ENCODE results near the gene PLXNA1.

The PLXNA1 gene

GRCh38 chr3:126996905-126997304 lies 14.0 kb downstream of the PLXNA1 start:
- no peak overlapping the region for H3K27ac ChIP-seq (ENCODE audit: poor library complexity, severe bottlenecking)
- DNase-seq (ENCODE audit: low spot score): no peak
- H3K4me3 ChIP-seq (ENCODE audit: severe bottlenecking): no peak overlapping the region
- H3K36me3 ChIP-seq (ENCODE audit: low read depth): peaks cover 31% of the 10 kb centered on the region
- TF ChIP-seq CTCF (IDR thresholded peaks at IDR 0.05; ENCODE audit: poor library complexity, severe bottlenecking): no peak
- ATAC-seq (ENCODE audit: low read depth): no peak
- peaks cover 10% of the 10 kb centered on the region for H3K4me1 ChIP-seq (ENCODE audit: insufficient read depth, poor library complexity, severe bottlenecking)
- H3K27me3 ChIP-seq (ENCODE audit: insufficient read depth, poor library complexity, severe bottlenecking): no peaks in the 10 kb centered on the region
- no peaks in the 10 kb centered on the region for H3K9me3 ChIP-seq (ENCODE audit: severe bottlenecking)

- TF ChIP-seq CTCF (IDR thresholded peaks at IDR 0.05; ENCODE audit: poor library complexity, severe bottlenecking): no peak
- ATAC-seq (ENCODE audit: low read depth) (no peak), DNase-seq (ENCODE audit: low spot score) (no peak)
- H3K27ac ChIP-seq (ENCODE audit: poor library complexity, severe bottlenecking): peak overlapping the region; percentile 14
- H3K9me3 ChIP-seq (ENCODE audit: severe bottlenecking): no peaks in the 10 kb centered on the region
- H3K27me3 ChIP-seq (ENCODE audit: insufficient read depth, poor library complexity, severe bottlenecking): no peaks in the 10 kb centered on the region
- peaks cover 16% of the 10 kb centered on the region for H3K4me1 ChIP-seq (ENCODE audit: insufficient read depth, poor library complexity, severe bottlenecking)
- no peak overlapping the region for H3K4me3 ChIP-seq (ENCODE audit: severe bottlenecking)
- H3K36me3 ChIP-seq (ENCODE audit: low read depth): peaks cover 31% of the 10 kb centered on the region
Observed at GRCh38 chr3:126997455-126998038, 14.6 kb downstream of the PLXNA1 start.

- ATAC-seq (ENCODE audit: low read depth): no peak
- peak overlapping the region; percentile 14 for H3K27ac ChIP-seq (ENCODE audit: poor library complexity, severe bottlenecking)
- no peaks in the 10 kb centered on the region for H3K27me3 ChIP-seq (ENCODE audit: insufficient read depth, poor library complexity, severe bottlenecking)
- H3K4me3 ChIP-seq (ENCODE audit: severe bottlenecking): no peak overlapping the region
- H3K9me3 ChIP-seq (ENCODE audit: severe bottlenecking): no peaks in the 10 kb centered on the region
- H3K4me1 ChIP-seq (ENCODE audit: insufficient read depth, poor library complexity, severe bottlenecking): peaks cover 19% of the 10 kb centered on the region
- no peak for TF ChIP-seq CTCF (IDR thresholded peaks at IDR 0.05; ENCODE audit: poor library complexity, severe bottlenecking)
- no peak for DNase-seq (ENCODE audit: low spot score)
- peaks cover 26% of the 10 kb centered on the region for H3K36me3 ChIP-seq (ENCODE audit: low read depth)
Observed at GRCh38 chr3:126998320-126998719, 15.4 kb downstream of the PLXNA1 start.

- no peak overlapping the region for H3K4me3 ChIP-seq (ENCODE audit: severe bottlenecking)
- ATAC-seq (ENCODE audit: low read depth) (no peak), DNase-seq (ENCODE audit: low spot score) (no peak)
- no peaks in the 10 kb centered on the region for H3K9me3 ChIP-seq (ENCODE audit: severe bottlenecking)
- no peaks in the 10 kb centered on the region for H3K27me3 ChIP-seq (ENCODE audit: insufficient read depth, poor library complexity, severe bottlenecking)
- peak overlapping the region; percentile 14 for H3K27ac ChIP-seq (ENCODE audit: poor library complexity, severe bottlenecking)
- H3K4me1 ChIP-seq (ENCODE audit: insufficient read depth, poor library complexity, severe bottlenecking): peaks cover 19% of the 10 kb centered on the region
- TF ChIP-seq CTCF (IDR thresholded peaks at IDR 0.05; ENCODE audit: poor library complexity, severe bottlenecking): no peak
- peaks cover 24% of the 10 kb centered on the region for H3K36me3 ChIP-seq (ENCODE audit: low read depth)
Observed at GRCh38 chr3:126998728-126999127, 15.8 kb downstream of the PLXNA1 start.

- no peaks in the 10 kb centered on the region for H3K27me3 ChIP-seq (ENCODE audit: insufficient read depth, poor library complexity, severe bottlenecking)
- peak overlapping the region; percentile 14 for H3K27ac ChIP-seq (ENCODE audit: poor library complexity, severe bottlenecking)
- H3K4me1 ChIP-seq (ENCODE audit: insufficient read depth, poor library complexity, severe bottlenecking): peaks cover 19% of the 10 kb centered on the region
- no peak for TF ChIP-seq CTCF (IDR thresholded peaks at IDR 0.05; ENCODE audit: poor library complexity, severe bottlenecking)
- H3K36me3 ChIP-seq (ENCODE audit: low read depth): peaks cover 19% of the 10 kb centered on the region
- no peak for ATAC-seq (ENCODE audit: low read depth)
- DNase-seq (ENCODE audit: low spot score): no peak
- no peaks in the 10 kb centered on the region for H3K9me3 ChIP-seq (ENCODE audit: severe bottlenecking)
- no peak overlapping the region for H3K4me3 ChIP-seq (ENCODE audit: severe bottlenecking)
Observed at GRCh38 chr3:126999383-126999782, 16.5 kb downstream of the PLXNA1 start.

Data from RWPE2 (cell line).